HepG2 (cell line): ENCODE measurements around the gene KANTR. TPM values are rescaled to one million over a fixed set of nuclear protein-coding genes. Genes with fewer than 3 reads are reported as not detected.

ENCODE experiments used
- ATAC-seq: fragments of 200-7000 bp; cut with Tn5 transposase; 3 replicates; pipeline ENCODE4 v1.9.1; 2020; ENCODE audit warnings: mild to moderate bottlenecking, moderate library complexity
- BruUV-seq: library from RNA; stranded (reverse); fragments of 400-500 nt; replicated peaks from 2 replicates; lab custom pipeline; 2021; lab: Mats Ljungman, UMichigan
- CTCF ChIA-PET: fragments of 300-600 bp; formaldehyde crosslinking; extraction: SDS; loops from one replicate; lab custom pipeline; 2021; ENCODE audit warnings: low total read pairs, inconsistent platforms, low intra/inter-chr PET ratio; lab: Yijun Ruan, JAX
- POLR2A ChIA-PET: fragments of 350-600 bp; sonication (Branson Sonifier 250); formaldehyde crosslinking; loops from one replicate; lab custom pipeline; 2020; ENCODE audit warnings: antibody characterized with exemption, inconsistent platforms; lab: Yijun Ruan, JAX
- DNase-seq: peaks from one replicate; pipeline ENCODE4 v3.0.0-alpha.2; 2015; ENCODE audit warnings: low spot score
- FAIRE-seq: peaks from 3 replicates; lab custom pipeline; 2011; peaks lifted over from hg19 to GRCh38; lab: Jason Lieb, UNC
- H2AFZ ChIP-seq: one replicate; pipeline ENCODE4 v1.6.1; 2011; ENCODE audit warnings: low read length, inconsistent platforms
- H3K27ac ChIP-seq: fragments of 300-600 bp; 3 replicates; pipeline ENCODE4 v1.8.0; 2011; ENCODE audit warnings: mixed run types, mild to moderate bottlenecking, mixed read lengths, low read length, inconsistent platforms; ENCODE audit not compliant: insufficient read depth; ENCODE audit errors: extremely low read length
- H3K27me3 ChIP-seq, 2 experiments: fragments of 200-600 bp in 1 of 2; 2 replicates in 1 of 2; 3 replicates in 1 of 2; pipeline versions ENCODE4 v1.6.0 to v1.8.0; 2011; ENCODE audit warnings: low read length in 2 of 2, mild to moderate bottlenecking in 2 of 2, moderate library complexity in 2 of 2, inconsistent platforms in 1 of 2; ENCODE audit not compliant: insufficient read depth in 2 of 2, control insufficient read depth in 1 of 2
- H3K36me3 ChIP-seq, 2 experiments: fragments of 200-600 bp in 1 of 2; replicated peaks in 1 of 2; 2 replicates in 1 of 2; 3 replicates in 1 of 2; pipeline versions ENCODE4 v1.5.1 to v1.8.0; 2011; ENCODE audit warnings: low read length in 2 of 2, inconsistent platforms in 1 of 2; ENCODE audit not compliant: insufficient read depth in 2 of 2, control insufficient read depth in 1 of 2
- H3K4me1 ChIP-seq: 2 replicates; pipeline ENCODE4 v1.5.1; 2012; ENCODE audit warnings: low read length, inconsistent platforms; ENCODE audit not compliant: insufficient read depth
- H3K4me2 ChIP-seq: 2 replicates; pipeline ENCODE4 v1.6.0; 2011; ENCODE audit warnings: low read depth, low read length, inconsistent platforms
- H3K4me3 ChIP-seq, 3 experiments: fragments of 200-600 bp in 1 of 3; sonication (generic), shearing (Covaris generic) in 1 of 3; replicated peaks in 1 of 3; 2 replicates each; pipeline ENCODE4 v1.5.1; 2011 to 2016; ENCODE audit warnings: low read length in 3 of 3, inconsistent platforms in 2 of 3, low read depth in 2 of 3, mild to moderate bottlenecking in 2 of 3, control low read depth in 1 of 3, mixed read lengths in 1 of 3; ENCODE audit not compliant: insufficient read depth in 1 of 3
- H3K79me2 ChIP-seq: one replicate; pipeline ENCODE4 v1.6.1; 2011; ENCODE audit warnings: low read length, inconsistent platforms; ENCODE audit not compliant: insufficient read depth
- H3K9ac ChIP-seq: 2 replicates; pipeline ENCODE4 v1.6.0; 2011; ENCODE audit warnings: mild to moderate bottlenecking, low read depth, low read length, inconsistent platforms; ENCODE audit not compliant: insufficient read depth
- H3K9me3 ChIP-seq: 2 replicates; pipeline ENCODE4 v1.5.1; 2012; ENCODE audit warnings: mild to moderate bottlenecking, low read length
- H4K20me1 ChIP-seq: 2 replicates; pipeline ENCODE4 v1.6.0; 2011; ENCODE audit warnings: inconsistent platforms, mild to moderate bottlenecking, low read length, moderate library complexity; ENCODE audit not compliant: insufficient read depth
- DNMT1 ChIP-seq: sonication (generic); formaldehyde crosslinking; IDR thresholded peaks from 2 replicates; pipeline ENCODE4 v1.5.1; 2020; ENCODE audit warnings: mild to moderate bottlenecking, missing genetic modification reagents
- DPF2 ChIP-seq: sonication (generic); formaldehyde crosslinking; IDR thresholded peaks from 2 replicates; pipeline ENCODE4 v1.4.0; 2020; ENCODE audit warnings: mild to moderate bottlenecking, low read depth, missing genetic modification reagents, borderline replicate concordance
- GFI1 ChIP-seq: sonication (generic); formaldehyde crosslinking; IDR thresholded peaks from 2 replicates; pipeline ENCODE4 v1.5.0; 2020; ENCODE audit warnings: missing genetic modification reagents, mild to moderate bottlenecking, borderline replicate concordance
- JUND ChIP-seq: sonication (generic); formaldehyde crosslinking; IDR thresholded peaks from 2 replicates; pipeline ENCODE4 v1.8.0; 2022; ENCODE audit warnings: mild to moderate bottlenecking, missing genetic modification reagents
- MTF2 ChIP-seq: sonication (generic); formaldehyde crosslinking; IDR thresholded peaks from 2 replicates; pipeline ENCODE4 v1.5.0; 2020; ENCODE audit warnings: missing genetic modification reagents, borderline replicate concordance
- NCOA2 ChIP-seq: sonication (generic); formaldehyde crosslinking; IDR thresholded peaks from 2 replicates; pipeline ENCODE4 v1.8.0; 2022; ENCODE audit warnings: inconsistent platforms
- SMAD1 ChIP-seq: sonication (generic); formaldehyde crosslinking; IDR thresholded peaks from 2 replicates; pipeline ENCODE4 v1.4.0; 2020; ENCODE audit warnings: missing genetic modification reagents, low read depth, mild to moderate bottlenecking, borderline replicate concordance
- TBL1XR1 ChIP-seq: fragments of 150-350 bp; IDR thresholded peaks from 2 replicates; pipeline ENCODE4 v1.6.1; 2014; ENCODE audit warnings: borderline replicate concordance, low read length; ENCODE audit not compliant: partially characterized antibody
- ZBTB1 ChIP-seq: sonication (generic); formaldehyde crosslinking; IDR thresholded peaks from 2 replicates; pipeline ENCODE4 v1.4.0; 2020; ENCODE audit warnings: missing genetic modification reagents, borderline replicate concordance
- ZBTB20 ChIP-seq: sonication (generic); formaldehyde crosslinking; IDR thresholded peaks from 2 replicates; pipeline ENCODE4 v1.8.1; 2023; ENCODE audit warnings: missing genetic modification reagents, low read depth, mild to moderate bottlenecking, borderline replicate concordance
- ZNF616 ChIP-seq: sonication (generic); formaldehyde crosslinking; IDR thresholded peaks from 2 replicates; pipeline ENCODE4 v1.5.0; 2020; ENCODE audit warnings: low read depth, mild to moderate bottlenecking, missing genetic modification reagents
- ZNF709 ChIP-seq: sonication (generic); formaldehyde crosslinking; IDR thresholded peaks from 2 replicates; pipeline ENCODE4 v1.5.0; 2020; ENCODE audit warnings: mild to moderate bottlenecking, missing genetic modification reagents
- ZNF879 ChIP-seq: sonication (generic); formaldehyde crosslinking; IDR thresholded peaks from 2 replicates; pipeline ENCODE4 v1.8.1; 2023; ENCODE audit warnings: missing genetic modification reagents
- WGBS: methylation state at CpG from one replicate; pipeline ENCODE4 v1.1.6; 2017; ENCODE audit warnings: low lambda C conversion rate; 5-methylcytosine and 5-hydroxymethylcytosine counted together
- in situ Hi-C: cut with HindIII; loops from 2 replicates; pipeline ENCODE4 v1.10.0; 2017; ENCODE audit warnings: low pct_unique_long_range_greater_than_20kb; ENCODE audit not compliant: extremely low pct_ligation_motif_present
- intact Hi-C: fragments of 100-400 bp; cut with micrococcal nuclease; formaldehyde crosslinking; loops from one replicate; pipeline ENCODE4 v1.10.0; 2022; ENCODE audit not compliant: unreplicated experiment
- polyA plus RNA-seq, 8 experiments: library from polyadenylated mRNA; depleted of rRNA in 3 of 8; stranded (reverse) in 7 of 8; unstranded in 1 of 8; fragments of >200 nt; fragmentation: Illumina TruSeq in 4 of 8; extraction: Trizol in 4 of 8; gene quantifications; 2 replicates each; pipeline versions ENCODE4 v1.2.1 to v1.2.3, GENCODE V29; 2011 to 2016; ENCODE audit warnings: low read depth in 4 of 8, missing spikeins in 1 of 8, mixed read lengths in 1 of 8; ENCODE audit not compliant: insufficient read depth in 1 of 8
- total RNA-seq, 5 experiments: library from RNA; depleted of rRNA; stranded (reverse); fragments of >200 nt; fragmentation: Illumina TruSeq; extraction: Trizol; gene quantifications; 2 replicates each; pipeline ENCODE4 v1.2.3, GENCODE V29; 2016; ENCODE audit warnings: low read depth in 1 of 5

The KANTR gene
- total and polyA plus RNA-seq, 2 of the 13 experiments (the other 11 are each of a cell fraction or from before 2014, with no cell fraction given), result 4.4 to 9.0 TPM

GRCh38 chrX:53156207-53156596 is 62.3 kb downstream of the KANTR start:
- Histone ChIP-seq H3K4me3 (no peak overlapping the region), H3K4me2 (no peak overlapping the region), H3K27ac (no peak overlapping the region), H2AFZ (no peak overlapping the region), H3K9me3 (no peaks in the 10 kb centered on the region), H3K9ac (no peak overlapping the region), H3K27me3 (no peaks in the 10 kb centered on the region), H3K36me3 (no peaks in the 10 kb centered on the region), H3K4me1 (no peaks in the 10 kb centered on the region), H3K79me2 (no peaks in the 10 kb centered on the region), H4K20me1 (no peaks in the 10 kb centered on the region)
- WGBS, result 100% methylated on average over 2 of the region's 2 CpGs
- intact Hi-C loops (no loop called here), in situ Hi-C loops (no loop called here)
- DNase-seq (no peak), ATAC-seq (no peak), FAIRE-seq (no peak)
- no peak for TF ChIP-seq ZNF616 (CRISPR knock-in tag)
- TF ChIP-seq SMAD1 (CRISPR knock-in tag), result no peak
- TF ChIP-seq DNMT1, result no peak
- no peak for TF ChIP-seq ZNF879
- no peak for TF ChIP-seq ZBTB20 (CRISPR knock-in tag)
- no peak for TF ChIP-seq TBL1XR1
- no peak for TF ChIP-seq ZBTB1 (CRISPR knock-in tag)
- TF ChIP-seq NCOA2 (CRISPR knock-in tag), result no peak
- no peak for TF ChIP-seq MTF2 (CRISPR knock-in tag)
- CTCF ChIA-PET, result no interaction called here
- POLR2A ChIA-PET, result no interaction called here
- no TSS peak for BruUV-seq

DNA sequence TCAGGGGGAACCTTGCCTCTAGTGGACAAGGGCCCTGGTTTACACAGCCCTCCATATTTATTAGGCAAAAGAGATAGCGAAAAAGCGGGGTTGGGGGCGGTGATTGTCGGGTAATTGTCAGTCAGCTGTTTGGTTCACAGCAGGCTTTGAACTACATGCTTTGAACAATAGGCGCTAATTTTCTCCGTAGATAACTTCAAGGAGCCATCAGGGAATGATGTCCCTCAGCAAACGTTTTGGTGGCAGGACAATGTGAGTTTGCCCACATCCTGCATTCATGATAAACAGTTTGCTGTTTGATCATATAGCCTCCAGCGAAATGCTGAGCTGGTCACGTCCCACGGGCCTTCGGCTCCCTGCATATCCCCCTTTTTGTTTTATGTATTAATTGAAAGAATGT is 65.2 kb downstream of the KANTR start:
- ChIA-PET CTCF (no interaction called here), POLR2A (no interaction called here)
- Histone ChIP-seq H3K27ac (no peak overlapping the region), H3K9ac (no peak overlapping the region), H3K9me3 (no peaks in the 10 kb centered on the region), H4K20me1 (no peaks in the 10 kb centered on the region), H3K4me3 (no peak overlapping the region), H3K27me3 (no peaks in the 10 kb centered on the region), H3K4me1 (no peaks in the 10 kb centered on the region), H3K4me2 (no peak overlapping the region), H3K79me2 (no peaks in the 10 kb centered on the region), H2AFZ (no peak overlapping the region), H3K36me3 (no peaks in the 10 kb centered on the region)
- intact Hi-C loops (no loop called here), in situ Hi-C loops (no loop called here)
- 96% methylated on average over 4 of the region's 11 CpGs for WGBS
- no peak for ATAC-seq
- no peak for DNase-seq
- no peak for FAIRE-seq
- no TSS peak for BruUV-seq
- TF ChIP-seq GFI1 (CRISPR knock-in tag) (no peak), ZNF709 (CRISPR knock-in tag) (no peak), JUND (CRISPR knock-in tag) (no peak), DPF2 (CRISPR knock-in tag) (no peak)
